Measurements from ENCODE around the gene PITPNM3. TPM values are rescaled to one million over a fixed set of nuclear protein-coding genes. Genes with fewer than 3 reads are reported as not detected.

Gene PITPNM3
- total RNA-seq, 1 donor from 2014 or later = 0.77 TPM

DNA sequence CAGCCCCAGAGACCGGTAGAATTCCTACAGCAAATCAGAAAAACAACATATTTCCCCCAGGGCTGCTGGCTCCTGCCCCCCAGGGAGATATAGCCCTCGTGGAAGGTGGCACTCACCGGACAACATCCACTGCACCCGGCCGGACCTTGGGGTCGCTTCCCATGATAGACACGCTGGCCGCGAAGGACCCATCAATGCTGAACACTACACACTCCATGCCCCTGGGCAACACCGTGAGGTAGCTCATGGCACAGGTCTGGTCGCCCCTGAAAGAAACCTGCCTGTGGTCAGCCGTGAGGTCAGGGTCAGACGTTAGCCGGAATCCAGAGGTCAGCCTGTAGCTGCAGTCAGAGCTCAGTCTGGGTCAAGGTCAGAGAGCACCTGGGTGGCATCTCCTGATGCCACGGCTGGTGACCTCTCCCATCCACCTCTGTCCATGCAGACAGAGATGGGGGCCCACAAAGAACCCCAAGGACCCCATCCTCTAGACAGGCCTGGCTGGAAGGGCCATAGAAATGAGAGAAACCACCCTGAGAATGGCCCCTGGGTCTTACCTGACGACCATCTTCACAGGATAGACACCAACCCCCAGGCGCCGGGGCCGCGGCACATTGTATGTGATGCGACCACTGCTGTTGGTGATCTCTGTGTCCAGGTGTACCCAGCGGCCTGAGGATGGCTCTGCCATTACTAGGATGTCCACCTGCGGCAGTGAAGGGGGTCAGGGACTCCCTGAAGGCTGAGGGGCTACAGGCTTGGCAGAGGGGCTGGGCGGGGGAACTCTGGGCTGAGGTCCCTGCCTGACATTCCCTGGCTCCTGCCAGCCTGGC is 92.5 kb downstream of the PITPNM3 start:
- intact Hi-C loops (cut with micrococcal nuclease) = no loop called here

GRCh38 chr17:6462692-6463091 is 93.7 kb downstream of the PITPNM3 start:
- intact Hi-C loops (cut with micrococcal nuclease) = no loop called here

DNA sequence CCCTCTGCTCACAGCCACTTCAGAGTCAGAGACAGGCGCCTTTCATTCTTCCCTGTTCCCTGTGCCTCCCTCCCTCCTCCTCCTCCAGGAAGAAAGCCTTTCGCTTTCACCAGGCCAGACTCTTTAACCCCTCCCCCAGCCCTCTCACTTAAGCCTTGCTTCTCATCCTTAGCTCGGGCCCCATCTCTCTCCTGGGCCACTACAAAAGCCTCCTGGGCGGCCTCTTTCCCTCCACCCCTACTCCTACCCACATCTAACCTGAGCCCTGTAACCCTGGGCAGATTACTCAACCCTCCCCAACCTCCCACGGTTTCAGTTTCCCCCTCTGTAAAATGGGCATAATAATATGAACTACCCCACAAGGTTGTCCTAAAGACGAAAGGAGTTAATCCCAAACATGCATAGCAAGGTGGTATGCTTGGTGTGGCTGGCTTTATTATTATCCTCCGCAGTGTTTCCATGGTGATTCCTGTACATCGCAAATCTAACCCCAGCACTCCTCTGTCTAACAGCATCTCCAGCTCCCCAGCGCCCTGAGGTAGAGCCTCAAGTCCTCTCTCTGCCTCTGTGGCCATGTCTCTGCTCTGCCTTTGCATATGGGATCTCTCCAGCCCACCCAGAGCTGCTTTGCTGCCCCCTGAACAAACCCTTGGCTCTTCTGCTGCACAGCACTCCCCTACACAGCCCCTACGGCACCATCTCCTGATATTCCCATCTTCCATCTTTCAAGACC is 94.4 kb downstream of the PITPNM3 start:
- intact Hi-C loops (cut with micrococcal nuclease) = no loop called here

GRCh38 chr17:6461246-6461645 is 95.1 kb downstream of the PITPNM3 start:
- intact Hi-C loops (cut with micrococcal nuclease) = no loop called here

DNA sequence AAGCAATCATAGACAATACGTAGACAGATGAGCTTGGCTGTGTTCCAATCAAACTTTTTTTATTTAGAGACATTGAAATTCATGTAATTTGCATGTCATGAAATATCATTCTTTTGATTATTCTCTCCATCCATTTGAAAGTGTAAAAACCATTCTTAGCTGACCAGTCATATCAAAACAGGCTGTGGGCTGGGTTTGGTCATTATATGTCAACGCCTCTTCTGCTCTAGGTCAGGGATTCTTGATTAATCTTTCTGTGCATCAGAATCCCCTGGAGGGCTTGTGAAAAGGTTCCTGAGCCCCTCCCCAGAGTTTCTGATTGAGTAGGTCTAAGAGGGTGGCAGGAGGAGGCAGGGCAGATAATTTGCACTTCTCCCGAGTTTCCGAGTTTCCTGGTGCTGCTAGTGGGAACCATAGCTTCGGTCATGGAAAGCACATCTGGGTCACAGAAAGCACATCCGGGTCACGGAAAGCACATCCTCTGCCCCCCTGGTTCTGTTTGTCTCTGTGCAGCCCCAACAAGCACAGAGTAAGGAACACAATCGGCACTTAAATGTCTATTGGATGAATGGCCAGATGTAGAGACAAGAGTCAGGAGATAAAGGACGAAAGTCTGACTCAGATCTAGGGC is 95.7 kb downstream of the PITPNM3 start:
- intact Hi-C loops (cut with micrococcal nuclease) = no loop called here

GRCh38 chr17:6458460-6458950 is 97.8 kb downstream of the PITPNM3 start:
- intact Hi-C loops (cut with micrococcal nuclease) = no loop called here

DNA sequence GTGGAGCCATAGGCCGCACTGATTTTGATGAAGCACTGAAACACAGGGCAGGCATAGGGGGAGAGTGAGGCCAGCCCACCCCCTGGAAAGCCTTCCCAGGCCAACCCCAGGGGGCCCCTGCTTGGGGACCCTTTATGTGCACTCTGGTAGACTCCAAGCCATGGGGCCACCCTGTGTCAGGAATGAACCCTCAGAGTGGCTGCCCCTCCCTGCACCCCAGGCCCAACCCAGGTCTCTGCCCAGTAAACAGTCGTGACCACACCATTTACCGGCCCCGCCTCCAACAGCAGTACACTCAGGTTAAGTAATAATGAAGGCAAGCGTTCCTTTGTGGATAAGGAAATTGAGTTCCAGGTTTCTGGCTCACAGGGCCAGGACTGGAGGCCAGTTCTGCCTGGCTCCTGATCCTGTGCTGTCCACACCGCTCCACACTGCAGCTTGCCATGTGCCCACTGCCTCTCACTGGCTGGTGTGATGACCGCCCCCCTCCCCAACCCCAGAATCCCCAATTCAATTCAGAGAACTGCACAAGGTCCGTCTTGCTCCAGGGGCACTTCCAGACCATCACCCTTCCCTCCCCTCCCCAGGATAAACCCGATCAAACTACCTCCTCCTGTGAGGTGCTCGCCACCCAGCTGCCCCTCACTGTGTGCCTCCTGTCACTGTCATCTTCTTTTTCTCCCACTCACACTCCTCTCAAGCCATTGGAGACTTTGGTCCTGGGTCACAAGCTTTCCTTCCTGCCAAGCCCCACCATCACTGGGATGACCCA is 98.5 kb downstream of the PITPNM3 start:
- intact Hi-C loops (cut with micrococcal nuclease) = no loop called here

DNA sequence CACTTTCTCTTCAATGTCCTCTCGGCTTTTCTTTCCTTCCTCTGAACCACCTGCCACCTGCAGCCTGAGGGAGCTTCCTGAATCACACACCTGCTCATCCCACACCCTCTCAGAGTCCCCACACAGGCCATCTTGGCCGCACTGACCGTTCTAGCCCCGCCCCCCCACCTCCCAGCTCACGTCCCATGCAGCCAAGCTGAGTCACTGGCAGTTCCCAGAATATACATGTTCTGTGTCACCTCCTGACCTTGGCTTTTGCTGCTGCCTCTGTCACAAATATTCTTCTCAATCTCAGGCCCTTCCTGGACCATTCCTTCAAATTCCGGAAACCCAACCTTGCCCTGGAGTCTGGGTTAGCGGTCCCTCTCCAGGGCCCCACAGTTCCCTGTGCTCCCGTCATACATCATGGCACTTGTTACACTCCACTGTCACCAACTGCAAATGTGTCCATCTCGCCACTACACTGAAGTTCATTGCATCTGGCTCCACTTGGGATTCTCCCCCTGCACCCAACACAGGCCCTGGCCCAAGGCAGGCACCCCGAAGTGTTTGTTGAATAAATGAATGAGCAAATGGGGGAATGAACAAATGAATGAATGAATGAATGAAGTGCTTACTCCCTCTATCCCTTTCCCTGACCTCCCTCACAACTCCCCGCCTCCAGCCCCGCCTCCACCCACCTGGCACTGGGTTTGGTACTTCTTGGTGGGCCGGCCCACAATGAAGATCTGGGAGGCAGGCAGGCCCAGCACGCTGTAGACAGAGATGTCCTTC is 99.3 kb downstream of the PITPNM3 start:
- intact Hi-C loops (cut with micrococcal nuclease) = no loop called here

GRCh38 chr17:6456321-6456720 is 100.0 kb downstream of the PITPNM3 start:
- intact Hi-C loops (cut with micrococcal nuclease) = no loop called here

GRCh38 chr17:6455321-6455705 is 101.0 kb downstream of the PITPNM3 start:
- intact Hi-C loops (cut with micrococcal nuclease) = no loop called here

GRCh38 chr17:6454495-6455320 is 101.6 kb downstream of the PITPNM3 start:
- intact Hi-C loops (cut with micrococcal nuclease) = no loop called here

DNA sequence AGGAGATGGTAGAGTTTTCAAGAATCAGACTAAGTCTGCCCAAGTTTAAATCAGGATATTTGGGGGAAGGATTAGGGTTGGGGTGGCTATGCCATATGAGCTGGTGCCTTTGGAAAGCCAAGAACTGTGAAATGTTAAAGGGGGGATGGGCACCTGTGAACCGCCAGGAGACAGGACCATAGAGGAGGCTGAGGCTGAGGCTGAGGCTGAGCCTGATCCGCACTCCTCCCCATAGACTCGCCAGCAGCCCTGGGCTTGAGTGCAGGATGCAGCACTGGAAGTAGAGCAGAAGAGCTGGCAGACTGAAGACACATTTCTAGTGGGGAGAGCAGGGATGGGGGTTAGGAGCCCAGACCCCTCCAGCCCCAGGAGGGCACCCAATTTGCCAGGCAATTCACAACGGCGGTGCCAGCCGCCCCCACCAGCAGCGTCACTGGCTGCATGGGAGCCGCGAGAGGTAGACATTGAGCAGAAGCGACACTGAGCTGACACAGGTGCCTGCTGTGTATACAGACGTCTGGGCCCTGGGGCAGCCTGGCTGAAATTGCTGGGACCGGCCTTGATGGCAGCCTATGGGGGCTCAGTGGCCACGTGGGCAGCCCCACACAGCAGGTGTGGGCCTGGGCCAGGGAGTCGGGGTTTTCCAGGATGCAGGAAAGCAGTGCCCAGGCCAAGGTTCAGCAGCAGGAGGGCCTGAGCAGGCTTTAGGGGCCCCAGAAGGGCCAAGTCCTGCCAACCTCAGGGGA is 102.9 kb downstream of the PITPNM3 start:
- intact Hi-C loops (cut with micrococcal nuclease) = no loop called here

- intact Hi-C loops (cut with micrococcal nuclease) = no loop called here
Observed at GRCh38 chr17:6452471-6453266, 103.7 kb downstream of the PITPNM3 start.

- intact Hi-C loops (cut with micrococcal nuclease) = no loop called here
Observed at GRCh38 chr17:6450926-6451832, 105.2 kb downstream of the PITPNM3 start.

GRCh38 chr17:6449307-6449706 is 107.0 kb downstream of the PITPNM3 start:
- intact Hi-C loops (cut with micrococcal nuclease) = loop anchor here (10.0 kb wide), 1 partner anchor 195 kb away; the partner anchor contains the start of genes KIAA0753 and TXNDC17

- intact Hi-C loops (cut with micrococcal nuclease) = loop anchor here (10.0 kb wide), 1 partner anchor 196 kb away; the partner anchor contains the start of genes KIAA0753 and TXNDC17
Observed at GRCh38 chr17:6448473-6448872, 107.9 kb downstream of the PITPNM3 start.

Data from T-helper 2 cell treated with Interferon-gamma antibody and Interleukin-4, amounts not matched to agents 100 ng/mL and 5 ng/mL, for 36 hours (primary cell).